RWPE2 (cell line): Measurements from ENCODE around the gene GGT5.

Experiments used
- ATAC-seq: fragments of 200-7000 bp; cut with Tn5 transposase; 3 replicates; pipeline ENCODE4 v1.9.1; 2021; ENCODE audit warnings: low read depth
- DNase-seq: peaks from one replicate; pipeline ENCODE4 v3.0.0-alpha.2; 2020; ENCODE audit warnings: low spot score
- H3K27ac ChIP-seq: fragments of 450-650 bp; 2 replicates; pipeline ENCODE4 v1.5.1; 2017; ENCODE audit warnings: mild to moderate bottlenecking; ENCODE audit not compliant: poor library complexity, severe bottlenecking
- H3K27me3 ChIP-seq: fragments of 250-450 bp; sonication (Bioruptor Pico); 2 replicates; pipeline ENCODE4 v1.5.1; 2021; ENCODE audit warnings: mild to moderate bottlenecking, moderate library complexity; ENCODE audit not compliant: insufficient read depth, poor library complexity, severe bottlenecking
- H3K36me3 ChIP-seq: fragments of 250-450 bp; sonication (Bioruptor Pico); 2 replicates; pipeline ENCODE4 v1.5.1; 2020; ENCODE audit warnings: low read depth, mild to moderate bottlenecking, moderate library complexity
- H3K4me1 ChIP-seq: fragments of 250-450 bp; sonication (Bioruptor Pico); 2 replicates; pipeline ENCODE4 v1.5.1; 2021; ENCODE audit warnings: mild to moderate bottlenecking, moderate library complexity; ENCODE audit not compliant: insufficient read depth, poor library complexity, severe bottlenecking
- H3K4me3 ChIP-seq: fragments of 250-450 bp; sonication (Bioruptor Pico); 2 replicates; pipeline ENCODE4 v1.5.1; 2021; ENCODE audit warnings: mild to moderate bottlenecking, moderate library complexity; ENCODE audit not compliant: severe bottlenecking
- H3K9me3 ChIP-seq: fragments of 250-450 bp; sonication (Bioruptor Pico); 2 replicates; pipeline ENCODE4 v1.5.1; 2021; ENCODE audit warnings: mild to moderate bottlenecking, moderate library complexity; ENCODE audit not compliant: severe bottlenecking
- TF ChIP-seq, protein P1 (sequence below): fragments of 450-650 bp; IDR thresholded peaks from one replicate; pipeline ENCODE4 v1.5.1; 2017; ENCODE audit warnings: mild to moderate bottlenecking, moderate library complexity; ENCODE audit not compliant: poor library complexity, severe bottlenecking

Gene GGT5

GRCh38 chr22:24225951-24226350 is 18.9 kb downstream of the GGT5 start:
- DNase-seq, result no peak
- H3K4me3 ChIP-seq, result no peak overlapping the region
- H3K36me3 ChIP-seq, result no peaks in the 10 kb centered on the region
- no peak overlapping the region for H3K27ac ChIP-seq
- no peaks in the 10 kb centered on the region for H3K4me1 ChIP-seq
- ATAC-seq, result no peak
- TF ChIP-seq, protein P1, sequence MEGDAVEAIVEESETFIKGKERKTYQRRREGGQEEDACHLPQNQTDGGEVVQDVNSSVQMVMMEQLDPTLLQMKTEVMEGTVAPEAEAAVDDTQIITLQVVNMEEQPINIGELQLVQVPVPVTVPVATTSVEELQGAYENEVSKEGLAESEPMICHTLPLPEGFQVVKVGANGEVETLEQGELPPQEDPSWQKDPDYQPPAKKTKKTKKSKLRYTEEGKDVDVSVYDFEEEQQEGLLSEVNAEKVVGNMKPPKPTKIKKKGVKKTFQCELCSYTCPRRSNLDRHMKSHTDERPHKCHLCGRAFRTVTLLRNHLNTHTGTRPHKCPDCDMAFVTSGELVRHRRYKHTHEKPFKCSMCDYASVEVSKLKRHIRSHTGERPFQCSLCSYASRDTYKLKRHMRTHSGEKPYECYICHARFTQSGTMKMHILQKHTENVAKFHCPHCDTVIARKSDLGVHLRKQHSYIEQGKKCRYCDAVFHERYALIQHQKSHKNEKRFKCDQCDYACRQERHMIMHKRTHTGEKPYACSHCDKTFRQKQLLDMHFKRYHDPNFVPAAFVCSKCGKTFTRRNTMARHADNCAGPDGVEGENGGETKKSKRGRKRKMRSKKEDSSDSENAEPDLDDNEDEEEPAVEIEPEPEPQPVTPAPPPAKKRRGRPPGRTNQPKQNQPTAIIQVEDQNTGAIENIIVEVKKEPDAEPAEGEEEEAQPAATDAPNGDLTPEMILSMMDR, result no peak
- no peaks in the 10 kb centered on the region for H3K9me3 ChIP-seq
- no peaks in the 10 kb centered on the region for H3K27me3 ChIP-seq

GRCh38 chr22:24225044-24225601 is 19.8 kb downstream of the GGT5 start:
- TF ChIP-seq, protein P1, result no peak
- Histone ChIP-seq H3K4me1 (no peaks in the 10 kb centered on the region), H3K27me3 (no peaks in the 10 kb centered on the region), H3K36me3 (no peaks in the 10 kb centered on the region), H3K9me3 (no peaks in the 10 kb centered on the region), H3K4me3 (no peak overlapping the region), H3K27ac (no peak overlapping the region)
- ATAC-seq (no peak), DNase-seq (no peak)

DNA sequence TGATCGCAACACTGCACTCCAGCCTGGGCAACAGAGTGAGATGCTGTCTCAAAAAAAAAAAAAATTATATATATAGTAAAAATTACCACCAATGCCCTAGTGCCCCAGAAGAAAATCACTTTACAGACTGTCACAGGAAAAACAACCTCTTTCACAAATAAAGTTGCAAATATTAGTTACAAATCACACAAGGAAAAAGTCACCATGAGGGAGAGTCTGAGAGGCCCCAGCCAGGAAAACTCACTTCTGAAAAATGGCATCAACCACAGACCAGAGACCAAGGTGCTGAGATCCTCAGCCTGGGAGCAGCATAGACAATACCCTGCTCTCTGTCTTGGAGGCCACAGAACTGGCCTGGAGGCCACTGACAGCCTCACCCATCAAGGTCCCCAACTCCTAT is 20.4 kb downstream of the GGT5 start:
- Histone ChIP-seq H3K9me3 (no peaks in the 10 kb centered on the region), H3K4me3 (no peak overlapping the region), H3K4me1 (no peaks in the 10 kb centered on the region), H3K36me3 (no peaks in the 10 kb centered on the region), H3K27me3 (no peaks in the 10 kb centered on the region), H3K27ac (no peak overlapping the region)
- DNase-seq (no peak), ATAC-seq (no peak)
- TF ChIP-seq, protein P1, result no peak

GRCh38 chr22:24219750-24220149 is 25.1 kb downstream of the GGT5 start:
- Histone ChIP-seq H3K36me3 (no peaks in the 10 kb centered on the region), H3K4me1 (no peaks in the 10 kb centered on the region)
- ATAC-seq, result no peak

DNA sequence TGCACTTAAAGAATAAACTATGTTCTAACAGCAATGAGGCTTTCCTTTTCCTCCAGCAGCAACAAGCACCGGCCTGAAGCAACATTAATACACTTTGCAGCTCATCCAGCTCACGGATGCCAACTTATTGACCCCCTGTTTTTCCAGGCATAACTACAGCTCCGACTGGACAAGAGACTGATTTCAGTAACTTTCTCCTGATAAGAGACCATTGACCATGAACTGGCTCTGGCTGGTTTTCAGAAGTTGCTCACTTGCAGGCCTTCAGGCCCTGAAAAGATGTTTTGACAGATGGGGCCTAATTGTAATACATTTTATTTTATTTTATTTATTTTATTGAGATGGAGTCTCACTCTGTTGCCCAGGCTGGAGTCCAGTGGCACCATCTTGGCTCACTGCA is 27.5 kb downstream of the GGT5 start:
- no peaks in the 10 kb centered on the region for H3K36me3 ChIP-seq
- DNase-seq, result no peak
- H3K27me3 ChIP-seq, result no peaks in the 10 kb centered on the region
- no peak overlapping the region for H3K4me3 ChIP-seq
- TF ChIP-seq, protein P1, result no peak
- no peaks in the 10 kb centered on the region for H3K9me3 ChIP-seq
- no peak overlapping the region for H3K27ac ChIP-seq
- ATAC-seq, result no peak
- no peaks in the 10 kb centered on the region for H3K4me1 ChIP-seq

More at GRCh38 chr22:24219750-24220149, 25.1 kb downstream of the GGT5 start:
- Histone ChIP-seq H3K9me3 (no peaks in the 10 kb centered on the region), H3K27me3 (no peaks in the 10 kb centered on the region), H3K27ac (no peak overlapping the region), H3K4me3 (no peak overlapping the region)
- TF ChIP-seq, protein P1, result no peak
- no peak for DNase-seq
